HG02610 (cell line): ENCODE measurements around the gene NFX1.

Source experiments
- ATAC-seq: cut with Tn5 transposase; IDR thresholded peaks from one replicate; pipeline ENCODE4 v1.9.1; 2021; ENCODE audit warnings: mild to moderate bottlenecking, moderate library complexity; ENCODE audit not compliant: unreplicated experiment

NFX1 gene

GRCh38 chr9:33265211-33265865, 25.0 kb upstream of the NFX1 start:
- ATAC-seq = no peak

- no peak for ATAC-seq
Observed at GRCh38 chr9:33267151-33267767, 23.1 kb upstream of the NFX1 start.

- no peak for ATAC-seq
Observed at GRCh38 chr9:33270146-33270545, 20.2 kb upstream of the NFX1 start.

- no peak for ATAC-seq
Observed at GRCh38 chr9:33272061-33272460, 18.3 kb upstream of the NFX1 start.

- ATAC-seq = no peak
Observed at GRCh38 chr9:33273266-33273971, 16.9 kb upstream of the NFX1 start.

- no peak for ATAC-seq
Observed at GRCh38 chr9:33273972-33274328, 16.4 kb upstream of the NFX1 start.

- no peak for ATAC-seq
Observed at GRCh38 chr9:33277484-33277883, 12.8 kb upstream of the NFX1 start.

GRCh38 chr9:33285502-33285901, 4.8 kb upstream of the NFX1 start:
- no peak for ATAC-seq

- ATAC-seq = no peak
Observed at GRCh38 chr9:33287087-33287490, 3.2 kb upstream of the NFX1 start.

- no peak for ATAC-seq
Observed at GRCh38 chr9:33288235-33288634, 2.1 kb upstream of the NFX1 start.

GRCh38 chr9:33288828-33289483, 1.4 kb upstream of the NFX1 start:
- ATAC-seq = no peak

GRCh38 chr9:33289496-33289895, 820 bp upstream of the NFX1 start:
- ATAC-seq = no peak

GRCh38 chr9:33289936-33290246, 425 bp upstream of the NFX1 start:
- ATAC-seq = peak; percentile 27

- ATAC-seq = no peak
Observed at GRCh38 chr9:33291031-33291397, 698 bp downstream of the NFX1 start.

- no peak for ATAC-seq
Observed at GRCh38 chr9:33291901-33292300, 1.6 kb downstream of the NFX1 start.

GRCh38 chr9:33293782-33294181, 3.5 kb downstream of the NFX1 start:
- no peak for ATAC-seq

- no peak for ATAC-seq
Observed at GRCh38 chr9:33294670-33295432, 4.5 kb downstream of the NFX1 start.

GRCh38 chr9:33295571-33295970, 5.3 kb downstream of the NFX1 start:
- ATAC-seq = peak; percentile 47

- peak; percentile 90 for ATAC-seq
Observed at GRCh38 chr9:33297432-33297831, 7.1 kb downstream of the NFX1 start.

- no peak for ATAC-seq
Observed at GRCh38 chr9:33300546-33300945, 10.2 kb downstream of the NFX1 start.

- no peak for ATAC-seq
Observed at GRCh38 chr9:33304362-33304761, 14.0 kb downstream of the NFX1 start.
